Measurements from ENCODE around the gene VKORC1.
"Not testable (repeated sequence)": the region's sequence is repeated elsewhere in the genome, so short reads cannot be mapped to it uniquely, and the experiment has no call there.

Gene VKORC1

DNA sequence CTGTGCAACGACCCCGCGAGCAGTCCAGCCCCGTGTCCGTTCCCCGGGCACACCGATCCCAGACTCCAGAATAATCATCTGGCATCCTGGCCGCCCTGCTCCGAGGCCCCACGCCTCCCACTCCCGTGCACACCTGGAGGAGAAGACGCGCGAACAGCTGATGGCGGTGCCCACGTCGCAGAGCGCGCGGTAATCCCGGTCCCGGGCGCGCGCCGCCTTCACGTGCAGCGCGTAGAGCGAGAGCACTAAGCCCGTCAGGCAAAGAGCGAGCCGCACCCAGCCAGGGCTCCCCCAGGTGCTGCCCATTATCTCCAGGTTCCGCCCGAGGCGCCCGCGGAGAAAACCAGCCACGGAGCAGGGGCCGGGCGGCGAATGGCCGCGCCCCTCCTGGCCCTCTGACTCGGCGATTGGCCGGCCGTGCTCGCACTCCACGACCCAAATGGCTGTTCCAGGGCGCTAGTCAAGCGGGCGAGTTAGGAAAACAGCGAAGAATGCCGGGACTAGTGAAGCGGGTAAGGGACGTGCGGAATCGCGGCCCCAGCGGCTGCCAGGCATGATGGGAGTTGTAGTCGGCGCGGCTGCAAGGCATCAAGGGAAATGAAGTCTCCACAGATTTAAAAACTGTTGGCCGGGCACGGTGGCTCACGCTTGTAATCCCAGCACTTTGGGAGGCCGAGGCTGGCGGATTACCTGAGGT lies at the start of gene VKORC1:
TSS of gene VKORC1 (minus strand) at position 374 of the 697 bp plus-strand sequence. CDS start at position 306, 68 bp downstream.
- DNase-seq (ENCODE audit: low spot score), result peak; percentile 91

DNA sequence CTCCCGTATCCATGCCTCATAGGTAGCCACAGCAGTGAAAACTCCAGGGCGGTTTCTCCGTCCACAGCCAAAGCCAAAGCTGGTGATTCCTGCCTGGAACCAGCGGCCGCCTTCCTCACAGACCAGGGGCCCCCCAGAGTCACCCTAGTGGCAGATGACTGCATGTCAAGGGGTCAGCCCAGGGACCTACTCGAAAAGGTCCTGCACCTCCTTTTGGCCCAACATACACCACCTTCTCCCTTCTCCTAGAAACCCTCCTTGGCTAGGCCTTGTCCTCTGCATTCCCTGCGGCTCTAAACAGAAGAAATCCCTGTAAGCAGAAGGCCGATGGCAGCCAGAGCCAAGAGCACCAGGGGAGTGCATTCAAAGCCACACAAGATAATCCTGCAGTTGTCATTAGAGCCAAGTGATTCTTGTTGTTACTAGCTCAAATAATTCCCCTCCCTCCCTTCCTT lies 49.1 kb upstream of the VKORC1 start:
- no peak for DNase-seq (ENCODE audit: low spot score)

DNA sequence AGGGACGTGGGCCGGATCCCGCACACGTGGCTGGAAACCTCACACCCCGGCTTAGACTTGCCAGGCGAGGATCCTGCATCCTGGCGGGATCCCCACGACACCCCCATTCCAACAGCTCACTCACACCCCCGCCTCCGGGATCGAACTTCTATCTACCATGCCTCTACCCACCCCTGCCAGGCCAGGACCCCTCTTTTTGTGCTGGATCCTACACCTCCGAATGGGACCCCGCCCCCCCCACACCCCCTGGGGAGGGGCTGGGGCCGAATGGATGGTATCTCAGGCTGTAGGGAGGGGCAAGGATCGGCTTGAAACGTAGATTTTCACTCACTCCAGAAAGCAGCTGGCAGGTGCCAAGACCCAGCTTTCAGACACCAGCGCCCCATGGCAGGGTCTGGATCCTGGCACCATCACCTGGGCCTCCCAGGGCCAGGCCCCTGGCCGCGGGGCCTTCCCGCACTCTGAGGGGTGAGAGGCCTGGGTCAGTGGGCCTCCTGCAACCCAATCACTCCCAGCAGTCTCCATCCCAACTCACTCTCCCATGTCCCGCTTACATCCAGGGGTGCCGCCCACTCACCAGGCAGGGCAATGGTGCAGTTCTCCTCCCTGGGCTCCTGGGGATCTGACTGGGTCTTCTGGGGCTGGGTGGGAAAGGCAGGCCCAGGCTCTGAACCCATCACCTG lies 48.6 kb upstream of the VKORC1 start:
- no peak for DNase-seq (ENCODE audit: low spot score)

DNA sequence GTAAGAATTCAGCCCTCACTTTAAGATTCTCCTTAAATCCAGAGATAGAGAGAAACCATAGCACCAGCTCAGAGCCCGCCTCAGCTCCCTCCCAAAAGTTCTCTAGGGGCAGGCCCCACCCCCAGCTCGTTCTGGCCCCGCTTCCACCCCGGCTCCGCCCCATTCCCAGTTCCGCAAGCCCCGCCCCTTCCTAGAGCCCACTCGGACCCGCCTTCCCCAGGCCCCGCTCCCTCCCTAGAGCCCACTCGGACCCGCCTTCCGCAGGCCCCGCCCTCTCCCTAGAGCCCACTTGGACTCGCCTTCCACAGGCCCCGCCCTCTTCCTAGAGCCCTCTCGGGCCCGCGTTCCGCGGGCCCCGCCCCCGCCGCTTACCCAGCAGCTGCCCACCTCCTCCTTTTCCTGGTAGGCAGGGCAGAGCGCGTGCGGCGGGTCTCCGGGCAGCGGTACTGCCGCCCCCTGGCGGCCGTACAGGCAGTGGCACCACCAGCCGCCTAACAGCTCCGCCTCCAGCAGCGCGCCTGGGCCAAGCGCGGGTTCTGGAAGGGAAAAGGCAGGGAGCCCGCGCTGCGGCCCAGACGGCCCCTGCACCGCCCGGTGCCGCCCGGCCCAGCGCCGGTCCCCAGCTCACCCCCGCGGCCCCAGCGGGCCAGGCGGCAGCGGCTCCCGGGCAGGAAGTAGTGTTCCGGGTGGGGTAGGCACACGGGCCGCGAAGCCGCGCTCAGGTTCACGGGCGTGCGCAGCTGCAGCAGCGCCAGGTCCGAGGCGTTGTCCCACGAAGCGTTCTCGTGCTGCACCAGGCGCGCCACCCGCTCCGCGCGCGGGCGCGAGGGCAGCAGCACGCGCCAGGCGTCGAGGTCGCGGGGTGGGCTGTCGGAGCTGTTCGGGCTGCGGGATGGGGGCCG lies 47.8 kb upstream of the VKORC1 start:
- peak; percentile 99 for DNase-seq (ENCODE audit: low spot score)

DNA sequence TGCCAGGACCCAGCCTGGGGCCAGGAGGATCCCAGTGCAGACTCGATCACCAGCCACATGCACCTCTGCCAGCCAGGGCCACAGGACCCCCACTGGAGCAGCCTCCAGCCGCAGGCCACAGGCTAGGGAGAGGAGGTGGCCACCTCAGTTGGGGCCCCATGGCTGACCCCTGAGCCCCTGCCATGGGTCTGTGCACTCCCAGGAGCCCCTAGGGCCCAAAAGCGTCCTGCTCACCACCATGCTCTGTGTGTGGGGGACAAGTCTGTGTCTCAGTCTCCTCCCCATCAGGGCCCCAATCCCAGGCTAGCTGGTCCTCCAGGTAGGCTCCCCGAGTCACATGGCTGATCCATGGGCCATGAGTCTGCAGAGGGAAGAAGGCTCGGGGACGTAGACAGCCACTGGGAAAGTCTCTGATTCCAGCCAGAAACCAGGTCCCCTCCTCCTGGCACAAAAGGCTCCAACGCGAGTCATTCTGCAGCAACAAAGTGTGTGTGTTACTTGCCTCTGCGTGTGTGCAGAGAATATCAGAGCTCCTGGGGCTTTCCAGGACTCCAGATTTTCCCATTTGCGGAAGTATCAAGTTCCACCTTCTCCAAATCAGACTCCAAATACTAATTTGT lies 47.0 kb upstream of the VKORC1 start:
- DNase-seq (ENCODE audit: low spot score), result peak; percentile 40

DNA sequence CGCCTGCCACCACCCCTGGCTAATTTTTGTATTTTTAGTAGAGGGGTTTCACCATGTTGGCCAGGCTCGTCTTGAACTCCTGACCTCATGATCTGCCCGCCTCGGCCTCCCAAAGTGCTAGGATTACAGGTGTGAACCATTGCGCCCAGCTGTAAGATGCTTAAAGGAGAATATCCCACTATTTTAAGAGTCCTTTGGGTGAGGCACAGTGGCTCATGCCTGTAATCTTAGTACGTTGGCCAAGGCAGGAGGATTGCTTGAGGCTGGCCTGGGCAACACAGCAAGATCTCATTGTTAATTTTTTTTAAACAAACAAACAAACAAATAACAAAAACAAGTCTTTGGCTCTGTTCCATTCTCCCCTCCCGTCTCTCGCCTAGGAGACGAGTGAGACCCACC lies 46.5 kb upstream of the VKORC1 start:
- not testable (repeated sequence) for DNase-seq (ENCODE audit: low spot score)

DNA sequence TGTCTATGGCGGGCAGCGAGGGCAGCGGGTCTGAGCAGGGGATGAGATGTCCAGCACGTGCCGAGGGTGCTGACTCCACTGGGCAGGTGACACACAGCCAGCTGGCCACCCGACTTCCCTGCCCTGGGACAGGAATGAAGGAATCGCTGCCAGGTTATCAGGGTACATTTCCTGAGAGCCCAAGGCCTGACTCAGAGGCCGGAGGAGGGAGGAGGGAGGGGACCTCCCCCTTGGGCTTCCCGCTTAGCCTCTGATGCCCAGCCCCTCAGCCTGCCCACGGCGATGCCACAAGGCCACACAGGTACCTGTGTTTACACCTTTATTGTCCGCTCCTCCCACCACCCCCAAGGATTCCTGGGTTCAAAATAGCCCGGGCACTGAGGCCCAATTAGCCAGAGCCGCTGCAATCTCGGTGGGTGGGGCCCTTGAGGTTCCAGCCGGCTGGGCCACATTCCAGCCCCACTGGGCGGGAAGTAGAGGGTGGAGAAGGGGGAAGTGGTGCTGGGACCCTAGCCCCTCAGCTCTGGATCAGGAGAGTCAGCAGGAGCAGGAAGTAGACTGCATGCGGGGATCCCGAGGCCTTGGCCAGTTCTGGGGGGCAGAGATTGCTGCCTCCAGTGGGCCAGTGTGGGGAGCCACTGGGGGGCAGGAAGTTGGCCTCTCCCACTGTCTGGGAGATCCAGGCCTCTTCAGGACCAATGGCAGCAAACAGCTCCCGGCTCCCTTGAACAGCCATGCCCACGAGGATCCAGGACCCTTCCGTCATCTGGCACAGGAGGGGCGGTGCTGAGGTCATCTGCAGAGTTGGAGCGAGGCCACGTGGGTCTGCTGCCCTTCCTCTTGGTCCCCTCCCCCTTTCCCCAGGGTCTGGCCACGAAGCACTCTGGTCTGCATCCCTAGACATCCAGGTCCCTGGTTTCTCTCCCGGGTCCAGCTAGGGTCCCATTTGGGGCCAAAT lies 44.3 kb upstream of the VKORC1 start:
- DNase-seq (ENCODE audit: low spot score), result no peak

DNA sequence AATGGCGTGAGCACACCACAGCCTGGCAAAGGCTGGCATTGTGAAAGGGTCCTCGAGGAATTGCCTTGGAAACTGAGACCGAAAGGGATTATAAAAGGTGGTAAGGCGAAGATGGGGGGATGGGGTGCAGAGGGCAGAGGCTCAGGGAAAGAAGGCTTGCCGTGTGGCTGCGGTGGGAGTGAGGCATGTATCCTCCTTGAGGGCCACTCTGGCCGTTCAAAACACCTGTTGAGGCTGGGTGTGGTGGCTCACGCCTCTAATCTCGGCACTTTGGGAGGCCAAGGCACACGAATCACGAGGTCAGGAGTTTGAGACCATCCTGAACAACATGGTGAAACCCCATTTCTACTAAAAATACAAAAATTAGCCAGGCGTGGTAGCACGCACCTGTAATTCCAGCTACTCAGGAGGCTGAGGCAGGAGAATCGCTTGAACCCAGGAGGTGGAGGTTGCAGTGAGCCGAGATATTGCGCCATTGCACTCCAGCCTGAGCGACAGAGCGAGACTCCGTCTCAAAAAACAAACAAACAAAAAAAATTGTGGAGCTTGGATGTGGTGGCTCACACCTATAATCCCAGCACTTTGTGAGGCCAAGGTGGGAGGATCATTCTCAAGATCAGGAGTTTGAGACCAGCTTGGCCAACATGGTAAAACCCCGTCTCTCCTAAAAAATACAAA lies 42.4 kb upstream of the VKORC1 start:
- not testable (repeated sequence) for DNase-seq (ENCODE audit: low spot score)

DNA sequence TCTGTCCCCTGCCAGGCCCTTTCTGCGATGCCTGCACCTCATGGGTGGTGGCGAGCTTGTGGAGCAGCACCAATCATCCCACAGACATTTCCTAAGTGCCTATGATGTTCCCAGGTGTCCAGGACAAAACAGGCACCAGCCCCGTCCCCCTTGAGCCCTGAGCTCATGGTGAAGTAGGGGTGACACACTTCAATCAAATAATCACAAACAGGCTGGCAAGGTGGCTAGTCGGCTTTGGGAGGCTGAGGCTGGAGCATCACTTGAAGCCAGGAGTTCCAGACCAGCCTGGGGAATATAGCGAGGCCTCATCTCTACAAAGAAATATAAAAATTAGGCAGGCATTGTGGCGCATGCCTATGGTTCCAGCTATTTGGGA lies 41.7 kb upstream of the VKORC1 start:
- DNase-seq (ENCODE audit: low spot score), result no peak

DNA sequence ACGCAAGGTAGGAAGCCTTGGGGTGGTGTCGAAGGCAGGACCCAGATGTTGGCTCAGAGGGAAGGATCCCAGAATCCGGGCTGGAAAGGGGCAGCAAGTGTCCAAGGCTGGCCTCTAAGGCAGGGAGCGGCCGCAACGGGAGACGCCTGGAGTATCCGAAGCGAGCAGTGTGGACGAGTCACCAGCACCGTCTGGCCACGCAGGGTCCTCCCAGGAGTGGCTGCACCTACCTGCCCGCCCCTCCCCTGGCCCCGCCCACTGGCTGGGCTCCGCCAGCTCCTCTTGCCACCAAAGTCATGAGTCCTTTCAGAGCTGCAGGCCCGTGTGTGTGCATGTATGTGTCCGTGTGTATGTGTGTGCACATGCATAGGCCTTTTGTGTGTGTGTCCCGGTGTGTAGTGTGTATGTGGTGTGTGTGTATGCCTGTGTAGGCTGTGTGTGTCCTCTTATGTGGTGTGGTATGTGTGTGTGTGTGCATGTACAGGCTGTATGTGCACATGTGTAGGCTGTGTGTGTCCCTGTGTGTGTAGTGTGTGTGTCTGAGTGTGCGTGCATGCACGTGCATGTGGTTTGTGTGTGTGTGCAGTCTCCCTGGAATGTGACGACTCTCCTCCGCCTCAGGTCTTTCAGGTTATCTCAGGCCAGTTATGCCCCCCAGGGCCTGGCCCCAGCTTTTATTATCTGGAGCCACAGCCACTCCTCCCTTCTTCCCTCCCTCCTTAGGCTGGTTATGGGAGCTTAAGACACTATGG lies 41.1 kb upstream of the VKORC1 start, which contains the start of gene PRSS8:
TSS of gene PRSS8 (minus strand) at position 193 of the 752 bp plus-strand sequence. CDS start 229 bp downstream, outside the sequence.
- DNase-seq (ENCODE audit: low spot score), result peak; percentile 32

DNA sequence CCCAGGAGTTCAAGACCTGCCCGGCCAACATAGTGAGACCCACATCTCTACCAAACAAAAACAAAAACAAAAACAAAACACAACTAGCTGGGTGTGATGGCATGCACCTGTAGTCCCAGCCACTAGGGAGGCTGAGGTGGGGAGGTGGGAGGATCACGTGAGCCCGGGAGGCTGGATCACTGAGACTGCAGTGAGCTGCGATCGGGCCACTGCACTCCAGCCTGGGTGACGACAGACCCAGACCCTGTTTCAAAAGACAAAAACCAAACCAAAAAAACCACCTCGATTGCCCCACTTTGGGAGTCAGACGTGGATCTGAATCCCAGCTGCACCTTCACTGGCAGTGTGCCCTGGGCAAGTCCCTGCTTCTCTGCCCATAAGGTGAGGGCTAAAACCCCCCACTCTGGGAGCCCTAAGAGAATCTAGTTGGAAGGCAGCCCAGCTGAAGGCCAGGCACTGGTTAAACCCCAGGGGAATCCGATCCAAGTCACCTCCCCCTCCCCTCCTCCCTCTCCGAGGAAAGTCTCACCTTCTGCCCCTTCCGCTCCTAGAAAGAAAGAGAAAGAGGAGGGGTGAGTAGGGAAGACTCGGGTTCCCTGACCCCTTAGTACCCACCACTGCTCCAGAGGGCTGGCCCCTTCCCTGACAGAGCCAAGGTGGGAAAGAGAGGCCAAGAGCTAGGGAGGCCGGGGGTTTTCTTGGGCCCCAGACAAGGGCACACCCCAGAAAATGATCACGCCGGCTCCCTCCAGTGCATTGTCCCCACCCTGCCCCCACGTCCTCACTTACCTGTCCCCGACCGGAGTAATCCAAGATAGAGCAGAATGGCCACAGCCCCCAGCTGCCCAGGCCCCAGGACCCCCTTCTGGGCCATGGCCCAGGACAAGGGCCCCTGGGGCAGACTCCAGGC lies 40.3 kb upstream of the VKORC1 start:
- peak; percentile 67 for DNase-seq (ENCODE audit: low spot score)

DNA sequence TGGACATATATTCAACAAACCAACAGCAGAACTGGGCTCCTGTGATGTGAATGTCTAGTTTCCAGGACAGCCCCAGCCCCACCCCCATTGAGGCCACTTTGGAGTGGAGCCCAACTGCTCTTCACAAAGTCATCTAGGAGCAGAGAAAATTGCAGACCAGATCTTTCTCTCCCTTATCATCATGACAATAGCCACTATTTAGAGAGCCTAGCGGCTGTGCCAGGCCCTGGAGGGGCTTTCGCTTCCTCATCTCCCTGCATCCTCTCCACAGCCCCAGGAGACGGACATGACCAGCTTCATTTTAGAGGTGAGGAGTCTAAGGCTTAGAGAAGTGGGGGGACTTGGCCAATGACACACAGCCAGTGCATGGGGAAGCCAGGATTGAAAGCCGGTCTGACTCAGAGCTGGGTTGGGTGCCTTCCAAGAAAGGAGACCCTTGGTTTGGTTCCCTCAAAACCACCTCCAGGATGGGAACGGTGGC lies 39.5 kb upstream of the VKORC1 start:
- no peak for DNase-seq (ENCODE audit: low spot score)

DNA sequence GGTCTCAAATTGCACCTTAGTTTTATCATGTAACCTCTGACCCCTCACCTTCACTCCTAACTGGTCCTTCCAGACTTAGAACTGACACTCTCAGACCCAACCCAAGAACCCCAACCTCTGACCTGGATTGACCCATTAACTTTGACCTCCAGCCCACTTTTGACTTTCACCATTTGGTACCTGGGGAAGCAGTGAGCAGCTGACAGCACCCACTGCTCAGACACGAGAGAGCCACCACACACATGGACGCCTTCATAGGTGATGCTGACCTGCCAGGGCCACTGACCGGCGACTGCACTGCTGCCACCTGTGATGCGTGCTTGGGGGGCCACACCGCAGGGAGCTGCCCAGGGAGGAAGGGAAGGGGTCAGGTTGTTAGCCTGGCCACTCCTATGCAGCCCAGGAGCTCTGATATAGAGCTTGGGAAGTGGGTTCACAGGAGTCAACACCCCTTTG lies 38.5 kb upstream of the VKORC1 start:
- DNase-seq (ENCODE audit: low spot score), result no peak

DNA sequence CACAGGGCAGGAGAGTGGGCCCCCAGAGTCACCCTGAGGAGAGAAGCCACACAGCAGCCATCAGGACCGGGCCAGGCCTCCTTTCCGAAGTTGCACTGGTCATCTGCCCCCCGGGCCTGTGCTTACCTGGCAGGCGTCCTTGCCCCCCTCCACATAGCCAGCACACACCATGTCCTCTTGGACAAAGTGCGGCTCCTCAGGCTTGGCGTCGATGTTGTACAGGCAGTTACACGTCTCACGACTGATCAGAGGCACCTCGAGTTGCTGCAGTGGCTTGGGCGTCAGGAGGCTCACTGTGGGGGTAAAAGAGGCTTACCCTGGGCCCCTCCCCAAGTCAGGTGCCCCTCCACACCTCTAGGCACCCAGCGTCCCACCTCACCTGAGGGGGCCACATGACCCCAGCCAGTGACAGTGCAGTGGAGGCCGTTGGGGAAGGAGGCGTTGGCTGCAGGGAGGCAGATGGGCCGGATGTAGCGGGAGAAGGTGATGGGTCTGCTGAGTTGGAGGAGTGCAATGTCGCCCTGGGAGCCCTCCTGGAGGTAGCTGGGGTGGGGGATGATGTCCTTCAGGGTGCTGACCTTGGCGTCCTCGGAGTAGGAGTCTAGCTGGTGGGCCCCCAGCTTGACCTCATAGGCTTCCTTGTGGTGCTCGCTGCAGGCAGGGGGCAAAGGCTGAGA lies 37.8 kb upstream of the VKORC1 start:
- no peak for DNase-seq (ENCODE audit: low spot score)

DNA sequence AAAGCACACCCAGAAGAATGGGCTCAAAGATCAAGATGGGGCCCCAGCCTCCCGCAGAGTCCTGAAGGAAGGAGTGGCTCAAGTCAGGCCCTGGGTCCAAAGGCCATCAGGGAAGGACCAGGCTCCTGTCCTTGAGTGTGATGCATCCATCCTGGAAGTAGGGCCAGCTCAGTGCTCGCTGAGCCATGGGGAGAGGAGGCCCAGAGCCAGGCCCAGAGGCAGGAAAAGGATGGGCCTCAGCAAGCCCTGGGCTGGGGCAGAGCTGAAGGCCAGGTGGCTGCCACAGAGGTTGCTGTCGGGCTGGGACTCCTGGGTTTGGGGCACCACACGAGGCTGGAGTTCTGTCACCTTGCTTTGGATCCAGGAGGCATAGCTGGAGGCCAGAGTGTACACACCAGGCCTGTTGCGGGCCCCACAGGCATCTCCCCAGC lies 37.3 kb upstream of the VKORC1 start:
- DNase-seq (ENCODE audit: low spot score), result no peak

DNA sequence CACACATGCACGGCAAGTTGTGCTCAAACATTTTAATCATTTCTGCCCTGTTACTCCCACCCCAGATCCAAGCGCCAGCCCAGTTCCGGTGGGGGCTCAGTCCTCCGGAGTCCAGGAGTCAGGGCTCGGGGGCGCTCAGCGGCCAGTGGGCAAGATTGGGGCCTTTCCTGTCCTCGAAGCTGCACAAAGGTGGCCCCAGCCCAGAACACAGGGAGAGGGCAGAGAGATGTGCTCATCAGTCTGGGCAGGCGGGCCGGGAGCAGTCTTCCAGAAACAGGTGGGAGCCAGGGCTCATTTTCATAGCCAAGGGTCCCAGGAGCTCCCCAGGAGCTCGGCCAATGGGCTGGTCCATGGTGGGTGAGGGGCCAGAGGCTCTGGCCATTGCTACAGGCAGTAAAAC lies 36.8 kb upstream of the VKORC1 start:
- no peak for DNase-seq (ENCODE audit: low spot score)

DNA sequence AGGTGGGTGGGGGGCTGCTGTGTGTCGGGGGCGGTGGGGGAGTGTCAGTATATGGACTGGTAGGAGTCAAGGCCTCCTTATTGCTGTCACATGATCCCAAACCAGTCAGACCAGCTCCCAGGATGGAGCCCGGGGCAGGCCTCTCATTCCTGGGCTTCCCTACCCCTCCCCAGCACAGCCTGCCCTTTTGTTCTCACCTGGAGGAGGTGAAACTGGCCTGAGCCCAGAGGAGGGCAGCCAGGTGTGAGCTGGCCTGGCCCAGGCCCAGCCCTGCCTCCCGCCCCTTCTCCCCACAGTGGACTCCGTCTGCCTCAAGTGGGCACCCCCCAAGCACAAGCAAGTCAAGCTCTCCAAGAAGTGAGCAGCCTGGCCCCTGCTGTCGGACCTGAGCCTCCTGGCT lies 36.3 kb upstream of the VKORC1 start:
- DNase-seq (ENCODE audit: low spot score), result no peak
